ENCODE data around the gene PARP14. TPM values are rescaled to one million over a fixed set of nuclear protein-coding genes. Genes with fewer than 3 reads are reported as not detected.

PARP14 gene
- total RNA-seq, 1 experiment from 2014 or later: 23.8 TPM

- no TSS peak for BruUV-seq (replicated peaks)
- no peaks in the 10 kb centered on the region for H3K4me1 Mint-ChIP-seq (ENCODE audit: low read depth, unreplicated experiment)
- H3K27me3 Mint-ChIP-seq (ENCODE audit: insufficient read depth, unreplicated experiment): no peaks in the 10 kb centered on the region
- no peak overlapping the region for H3K4me3 ChIP-seq (ENCODE audit: low read depth, low read length)
- no peaks in the 10 kb centered on the region for H3K27me3 ChIP-seq (replicated peaks; ENCODE audit: control insufficient read depth, insufficient read depth, low read length)
- ChIA-PET CTCF (no interaction called here), POLR2A (no interaction called here)
- DNase-seq: no peak
- H3K36me3 ChIP-seq (ENCODE audit: control insufficient read depth, insufficient read depth, low read length): no peaks in the 10 kb centered on the region
- peaks cover 8% of the 10 kb centered on the region for H3K9me3 Mint-ChIP-seq (ENCODE audit: unreplicated experiment)
- peaks cover 8% of the 10 kb centered on the region for H3K4me1 ChIP-seq
- H3K4me3 Mint-ChIP-seq (ENCODE audit: unreplicated experiment): no peak overlapping the region
- intact Hi-C loops (cut with micrococcal nuclease; ENCODE audit: unreplicated experiment): no loop called here
- H3K27ac Mint-ChIP-seq (ENCODE audit: unreplicated experiment): no peak overlapping the region
- H3K9me3 ChIP-seq: no peaks in the 10 kb centered on the region
- H3K36me3 Mint-ChIP-seq (ENCODE audit: insufficient read depth, unreplicated experiment): peaks cover 6% of the 10 kb centered on the region
- TF ChIP-seq, protein P1, sequence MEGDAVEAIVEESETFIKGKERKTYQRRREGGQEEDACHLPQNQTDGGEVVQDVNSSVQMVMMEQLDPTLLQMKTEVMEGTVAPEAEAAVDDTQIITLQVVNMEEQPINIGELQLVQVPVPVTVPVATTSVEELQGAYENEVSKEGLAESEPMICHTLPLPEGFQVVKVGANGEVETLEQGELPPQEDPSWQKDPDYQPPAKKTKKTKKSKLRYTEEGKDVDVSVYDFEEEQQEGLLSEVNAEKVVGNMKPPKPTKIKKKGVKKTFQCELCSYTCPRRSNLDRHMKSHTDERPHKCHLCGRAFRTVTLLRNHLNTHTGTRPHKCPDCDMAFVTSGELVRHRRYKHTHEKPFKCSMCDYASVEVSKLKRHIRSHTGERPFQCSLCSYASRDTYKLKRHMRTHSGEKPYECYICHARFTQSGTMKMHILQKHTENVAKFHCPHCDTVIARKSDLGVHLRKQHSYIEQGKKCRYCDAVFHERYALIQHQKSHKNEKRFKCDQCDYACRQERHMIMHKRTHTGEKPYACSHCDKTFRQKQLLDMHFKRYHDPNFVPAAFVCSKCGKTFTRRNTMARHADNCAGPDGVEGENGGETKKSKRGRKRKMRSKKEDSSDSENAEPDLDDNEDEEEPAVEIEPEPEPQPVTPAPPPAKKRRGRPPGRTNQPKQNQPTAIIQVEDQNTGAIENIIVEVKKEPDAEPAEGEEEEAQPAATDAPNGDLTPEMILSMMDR (IDR thresholded peaks at IDR 0.05; ENCODE audit: insufficient read depth in 1 of 2, low read depth in 1 of 2, low read length in 1 of 2, severe bottlenecking in 1 of 2, unreplicated experiment in 1 of 2): no peak
Observed at GRCh38 chr3:122671553-122671952, 9.1 kb upstream of the PARP14 start.

GRCh38 chr3:122674339-122674738 is 6.3 kb upstream of the PARP14 start:
- Mint-ChIP-seq H3K4me1 (ENCODE audit: low read depth, unreplicated experiment) (peaks cover 13% of the 10 kb centered on the region), H3K27ac (ENCODE audit: unreplicated experiment) (no peak overlapping the region), H3K4me3 (ENCODE audit: unreplicated experiment) (no peak overlapping the region), H3K9me3 (ENCODE audit: unreplicated experiment) (peaks cover 2% of the 10 kb centered on the region), H3K27me3 (ENCODE audit: insufficient read depth, unreplicated experiment) (no peaks in the 10 kb centered on the region), H3K36me3 (ENCODE audit: insufficient read depth, unreplicated experiment) (peaks cover under 1% of the 10 kb centered on the region)
- H3K27me3 ChIP-seq (replicated peaks; ENCODE audit: control insufficient read depth, insufficient read depth, low read length): no peaks in the 10 kb centered on the region
- no peak overlapping the region for H3K4me3 ChIP-seq (ENCODE audit: low read depth, low read length)
- H3K4me1 ChIP-seq: peaks cover 8% of the 10 kb centered on the region
- no peaks in the 10 kb centered on the region for H3K9me3 ChIP-seq
- intact Hi-C loops (cut with micrococcal nuclease; ENCODE audit: unreplicated experiment): no loop called here
- ChIA-PET CTCF (no interaction called here), POLR2A (no interaction called here)
- H3K36me3 ChIP-seq (ENCODE audit: control insufficient read depth, insufficient read depth, low read length): no peaks in the 10 kb centered on the region
- BruUV-seq (replicated peaks): no TSS peak
- no peak for DNase-seq
- TF ChIP-seq, protein P1 (IDR thresholded peaks at IDR 0.05; ENCODE audit: insufficient read depth in 1 of 2, low read depth in 1 of 2, low read length in 1 of 2, severe bottlenecking in 1 of 2, unreplicated experiment in 1 of 2): no peak

DNA sequence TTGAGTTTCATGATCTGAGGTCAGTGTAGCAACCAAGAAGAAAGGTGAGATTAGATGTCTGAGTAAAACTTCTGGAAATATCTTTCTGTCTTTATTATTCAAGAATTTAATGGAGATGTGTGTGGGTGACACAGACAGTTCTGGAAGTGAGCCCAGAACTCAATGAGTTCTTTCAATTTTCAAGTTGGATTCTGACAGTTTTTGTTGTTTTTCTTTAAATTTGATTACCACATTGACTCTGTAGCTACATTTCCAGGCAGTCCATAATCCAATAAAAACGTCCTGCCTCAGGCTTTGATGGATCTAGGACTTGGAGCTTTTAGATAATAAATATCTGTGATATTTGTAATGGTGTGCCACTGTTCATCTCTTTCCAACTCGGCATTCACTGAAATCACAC is 3.9 kb upstream of the PARP14 start:
- H3K4me1 ChIP-seq: peaks cover 5% of the 10 kb centered on the region; the same call in 1 of the 2 replicates
- ChIA-PET POLR2A (no interaction called here), CTCF (interaction anchor here (0.9 kb wide), 1 partner anchor 284 kb away, joined by 3 read pairs; no protein-coding TSS in a partner anchor)
- no TSS peak for BruUV-seq (replicated peaks)
- H3K27me3 ChIP-seq (replicated peaks; ENCODE audit: control insufficient read depth, insufficient read depth, low read length): no peaks in the 10 kb centered on the region
- H3K4me3 ChIP-seq (ENCODE audit: low read depth, low read length): no peak overlapping the region
- no peak overlapping the region for H3K27ac Mint-ChIP-seq (ENCODE audit: unreplicated experiment)
- DNase-seq: no peak
- TF ChIP-seq, protein P1 (IDR thresholded peaks at IDR 0.05; ENCODE audit: insufficient read depth in 1 of 2, low read depth in 1 of 2, low read length in 1 of 2, severe bottlenecking in 1 of 2, unreplicated experiment in 1 of 2): no peak
- H3K36me3 ChIP-seq (ENCODE audit: control insufficient read depth, insufficient read depth, low read length): no peaks in the 10 kb centered on the region
- no peaks in the 10 kb centered on the region for H3K9me3 ChIP-seq
- intact Hi-C loops (cut with micrococcal nuclease; ENCODE audit: unreplicated experiment): loop anchor here (5.0 kb wide), 1 partner anchor 294 kb away; the partner anchor contains the start of genes FAM162A and MIX23
- no peak overlapping the region for H3K4me3 Mint-ChIP-seq (ENCODE audit: unreplicated experiment)
- H3K4me1 Mint-ChIP-seq (ENCODE audit: low read depth, unreplicated experiment): peaks cover 24% of the 10 kb centered on the region
- H3K36me3 Mint-ChIP-seq (ENCODE audit: insufficient read depth, unreplicated experiment): peaks cover 7% of the 10 kb centered on the region
- no peaks in the 10 kb centered on the region for H3K27me3 Mint-ChIP-seq (ENCODE audit: insufficient read depth, unreplicated experiment)
- H3K9me3 Mint-ChIP-seq (ENCODE audit: unreplicated experiment): no peaks in the 10 kb centered on the region

Data from Caco-2 (cell line).